ENCODE results near the gene VTI1A.
A peak's percentile ranks its signal among the peaks of the same experiment; 100 is the strongest.
"Not testable (repeated sequence)": the region's sequence is repeated elsewhere in the genome, so short reads cannot be mapped to it uniquely, and the experiment has no call there.

Gene VTI1A

GRCh38 chr10:112454910-112455779, 8.1 kb downstream of the VTI1A start:
- no peak for ATAC-seq

- no peak for ATAC-seq
These were observed 9.5 kb downstream of the VTI1A start for GRCh38 chr10:112456533-112456932.

- ATAC-seq, result no peak
These were observed 13.4 kb downstream of the VTI1A start for GRCh38 chr10:112460366-112460765.

- peak; percentile 81 to 89 for ATAC-seq
These were observed 14.2 kb downstream of the VTI1A start for GRCh38 chr10:112461029-112461887.

- ATAC-seq, result not testable (repeated sequence)
These were observed 17.1 kb downstream of the VTI1A start for GRCh38 chr10:112464074-112464473.

GRCh38 chr10:112465299-112465883, 18.4 kb downstream of the VTI1A start:
- peak in 1 of 2 donors; percentile 35 for ATAC-seq

GRCh38 chr10:112466802-112467201, 19.8 kb downstream of the VTI1A start:
- no peak for ATAC-seq

- no peak for ATAC-seq
These were observed 20.6 kb downstream of the VTI1A start for GRCh38 chr10:112467541-112468075.

- peak; percentile 38 to 41 for ATAC-seq
These were observed 25.0 kb downstream of the VTI1A start for GRCh38 chr10:112471878-112472487.

DNA sequence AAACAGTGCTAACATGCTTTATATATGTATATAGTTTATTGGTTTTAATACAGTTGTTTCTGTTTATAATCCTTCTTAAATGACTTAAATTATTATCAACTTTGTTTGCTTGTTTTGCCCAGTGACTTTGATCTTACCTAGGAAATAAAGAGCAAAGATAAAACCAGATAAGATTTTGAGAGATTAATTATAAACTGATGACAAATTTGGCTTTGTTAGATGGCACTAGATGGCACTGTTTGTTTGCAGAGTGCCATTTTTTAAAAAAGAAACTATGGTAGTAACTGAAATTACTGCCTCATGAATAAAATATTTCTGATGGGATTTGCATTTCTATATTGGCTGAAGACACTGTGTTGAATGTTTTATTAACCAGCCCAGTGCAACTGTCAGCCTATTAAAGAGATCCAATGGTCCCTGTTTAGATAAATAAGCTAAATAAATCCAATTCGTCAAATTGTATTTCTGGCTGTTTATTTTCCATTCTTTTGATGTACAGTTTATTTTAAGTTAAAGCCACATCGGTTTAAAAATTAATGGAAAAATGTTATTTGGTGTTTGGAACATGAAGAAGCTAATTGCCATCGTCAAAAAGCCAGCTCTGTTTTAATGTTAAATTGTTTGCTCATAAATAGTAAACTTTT, 28.7 kb downstream of the VTI1A start:
- ATAC-seq, result no peak

DNA sequence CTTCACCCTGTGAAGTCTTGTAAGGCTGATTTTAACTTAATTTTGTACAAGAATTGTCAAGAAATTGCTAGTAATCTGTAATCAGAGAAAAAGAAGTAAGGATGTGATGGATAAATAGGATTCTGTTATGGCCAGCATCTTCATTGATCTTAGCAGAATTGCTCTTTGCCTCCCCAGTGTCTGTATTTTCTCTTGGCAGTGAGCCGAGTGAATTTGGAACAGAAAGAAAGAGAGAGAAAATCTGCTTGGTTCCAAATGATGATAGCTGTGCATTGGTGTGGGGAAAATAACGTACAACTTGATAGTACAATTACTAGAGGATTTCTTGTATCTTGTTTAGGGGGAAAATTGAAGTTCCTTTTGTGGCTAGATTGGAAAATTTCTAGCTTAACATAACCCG, 34.6 kb downstream of the VTI1A start:
- no peak for ATAC-seq

GRCh38 chr10:112484399-112484798, 37.4 kb downstream of the VTI1A start:
- ATAC-seq, result no peak

DNA sequence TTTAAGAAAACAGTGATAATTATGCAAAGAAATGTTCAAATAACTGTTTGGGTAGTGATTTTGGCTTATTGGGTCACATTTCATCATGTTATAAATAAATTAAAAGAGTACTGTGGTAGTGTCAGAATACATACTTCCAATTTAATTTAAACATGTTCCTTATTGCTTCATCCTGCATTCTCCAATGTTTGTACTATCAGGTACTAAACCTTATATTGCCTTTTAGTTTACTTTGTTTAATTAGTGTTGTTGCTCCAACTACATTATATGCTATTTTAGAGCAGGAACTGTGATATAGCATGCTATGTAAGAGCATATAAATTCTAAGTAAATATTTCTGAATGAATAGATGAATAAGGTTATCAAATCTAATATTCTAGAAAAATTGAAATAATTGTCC, 40.9 kb downstream of the VTI1A start:
- no peak for ATAC-seq

DNA sequence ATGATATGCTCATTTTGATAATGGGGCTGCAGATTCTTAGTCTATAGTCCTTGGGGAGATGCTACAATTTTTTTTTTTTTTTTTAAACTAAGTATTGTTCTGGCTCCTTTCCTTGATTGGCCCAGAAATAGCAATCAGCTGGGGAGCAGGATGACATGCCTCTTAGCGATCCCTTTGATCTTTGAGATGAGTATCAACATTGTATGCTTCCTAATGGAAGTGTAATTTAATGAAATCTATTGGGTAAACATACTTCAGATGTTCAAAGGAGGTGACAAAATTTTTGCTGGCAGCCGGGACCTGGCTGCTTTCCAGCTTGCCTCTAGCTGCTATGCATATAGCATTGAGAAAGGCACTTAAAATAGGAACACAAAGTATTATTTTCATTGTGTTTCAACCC, 43.5 kb downstream of the VTI1A start:
- ATAC-seq, result no peak

GRCh38 chr10:112491144-112491543, 44.1 kb downstream of the VTI1A start:
- ATAC-seq, result no peak

DNA sequence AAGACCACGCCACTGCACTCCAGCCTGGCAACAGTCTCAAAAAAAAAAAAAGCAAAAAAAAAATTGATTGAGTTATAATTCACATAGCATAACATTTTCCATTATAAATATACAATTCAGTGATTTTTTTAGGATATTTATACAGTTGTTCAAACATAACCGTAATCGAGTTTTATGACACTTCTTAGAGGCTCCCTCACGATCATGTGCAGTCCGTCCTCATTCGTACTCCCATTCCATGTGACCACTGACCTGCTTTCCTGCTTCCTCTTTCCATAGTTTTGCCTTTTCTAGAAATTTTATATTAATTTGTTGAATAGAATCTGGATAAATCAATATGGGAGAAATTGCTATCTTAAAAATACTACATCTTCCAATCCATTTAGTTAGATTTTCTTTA, 45.7 kb downstream of the VTI1A start:
- no peak for ATAC-seq

DNA sequence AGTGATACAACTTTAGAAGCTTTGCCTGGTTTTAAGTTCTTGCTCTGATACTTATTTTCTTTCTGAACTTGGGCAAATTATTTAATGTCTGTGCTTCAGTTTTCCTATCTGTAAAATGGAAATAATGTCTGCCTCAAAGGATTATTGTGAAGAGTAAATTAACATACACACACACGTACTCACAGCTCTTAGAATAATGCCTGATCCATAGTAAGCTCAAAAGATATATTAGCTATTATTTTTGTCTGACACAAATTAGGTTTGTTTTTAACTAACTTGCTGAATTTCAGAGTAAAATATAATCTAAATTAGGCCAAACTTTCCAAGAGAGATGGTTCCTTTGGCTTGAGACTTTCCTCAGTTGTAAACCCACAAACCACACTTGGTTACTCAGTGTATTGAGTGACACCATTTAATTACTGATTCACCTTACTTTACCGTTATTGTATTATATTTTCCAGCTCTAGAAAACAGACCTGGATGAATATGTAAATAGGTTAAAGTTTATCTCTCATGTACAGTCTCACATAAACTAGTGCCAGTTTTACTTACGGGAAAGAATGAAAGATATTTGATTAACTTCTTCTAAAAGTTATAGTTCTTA, 50.4 kb downstream of the VTI1A start:
- peak in 1 of 2 donors; percentile 41 for ATAC-seq

GRCh38 chr10:112498806-112499205, 51.8 kb downstream of the VTI1A start:
- ATAC-seq, result no peak

GRCh38 chr10:112499985-112500384, 53.0 kb downstream of the VTI1A start:
- ATAC-seq, result not testable (repeated sequence)

GRCh38 chr10:112502536-112502935, 55.5 kb downstream of the VTI1A start:
- ATAC-seq, result no peak

GRCh38 chr10:112503643-112504042, 56.6 kb downstream of the VTI1A start:
- no peak for ATAC-seq

DNA sequence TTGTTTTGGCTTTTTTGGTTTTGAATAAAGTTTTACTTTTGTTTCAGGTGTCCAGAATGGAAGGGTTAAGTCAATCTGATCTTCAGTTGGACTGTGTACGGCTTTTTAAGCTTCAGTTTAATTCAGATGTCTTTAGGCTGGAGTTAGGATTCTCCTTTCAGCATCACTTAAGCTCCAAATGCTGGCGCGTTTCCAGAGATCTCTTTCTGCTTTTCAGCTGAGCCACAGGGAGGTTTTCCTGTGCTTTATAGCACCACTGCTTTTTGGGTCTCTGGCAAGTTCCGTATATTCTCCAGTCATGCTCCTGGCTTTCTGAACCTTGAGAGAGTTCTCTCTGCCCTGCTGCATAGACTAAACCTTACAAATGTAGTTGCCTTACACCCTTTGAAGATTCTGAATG, 60.0 kb downstream of the VTI1A start:
- no peak for ATAC-seq
